K562 (cell line): ENCODE measurements around the gene CLTA. TPM values are rescaled to one million over a fixed set of nuclear protein-coding genes. Genes with fewer than 3 reads are reported as not detected.
A peak's percentile ranks its signal among the peaks of the same experiment; 100 is the strongest.

ENCODE experiments used
- ATAC-seq: fragments of 200-7000 bp; cut with Tn5 transposase; 3 replicates; pipeline ENCODE4 v1.9.1; 2020; ENCODE audit warnings: moderate library complexity
- BruUV-seq: library from RNA; stranded (reverse); fragments of 400-500 nt; replicated peaks from 2 replicates; lab custom pipeline; 2021; lab: Mats Ljungman, UMichigan
- CTCF ChIA-PET: fragments of 300-600 bp; formaldehyde crosslinking; extraction: SDS; loops from one replicate; lab custom pipeline; 2021; ENCODE audit warnings: low intra/inter-chr PET ratio; lab: Yijun Ruan, JAX
- POLR2A ChIA-PET: fragments of 300-600, 350-650 bp; sonication (Branson Sonifier 250); formaldehyde crosslinking; extraction: SDS; loops from one replicate; lab custom pipeline; 2021; ENCODE audit warnings: antibody characterized with exemption, inconsistent platforms; lab: Yijun Ruan, JAX
- DNase-seq, 4 experiments: peaks; one replicate each; pipeline versions ENCODE4 v3.0.0 to v3.0.0-alpha.2; 2011 to 2018; ENCODE audit warnings: low spot score in 3 of 4, mixed read lengths in 3 of 4; ENCODE audit errors: extremely low read depth in 1 of 4
- FAIRE-seq: peaks from 2 replicates; lab custom pipeline; 2011; peaks lifted over from hg19 to GRCh38; lab: Jason Lieb, UNC
- H2AFZ ChIP-seq: 2 replicates; pipeline ENCODE4 v1.6.0; 2011; ENCODE audit warnings: low read depth, low read length, control low read depth, inconsistent platforms
- H3K27ac ChIP-seq: fragments of 200-600 bp; 3 replicates; pipeline ENCODE4 v1.8.0; 2011; ENCODE audit warnings: low read depth, mild to moderate bottlenecking, control low read depth, inconsistent platforms, low read length, moderate library complexity, mixed read lengths; ENCODE audit errors: extremely low read depth
- H3K27me3 ChIP-seq, 2 experiments: fragments of 300-600 bp in 1 of 2; 2 replicates in 1 of 2; 3 replicates in 1 of 2; pipeline versions ENCODE4 v1.6.0 to v1.8.0; 2011; ENCODE audit warnings: inconsistent platforms in 2 of 2, low read length in 2 of 2, mild to moderate bottlenecking in 1 of 2, mixed read lengths in 1 of 2, moderate library complexity in 1 of 2; ENCODE audit not compliant: control insufficient read depth in 2 of 2, insufficient read depth in 2 of 2
- H3K36me3 ChIP-seq: fragments of 300-600 bp; 3 replicates; pipeline ENCODE4 v1.8.0; 2011; ENCODE audit warnings: mild to moderate bottlenecking, low read length, inconsistent platforms; ENCODE audit not compliant: control insufficient read depth, insufficient read depth
- H3K4me1 ChIP-seq, 2 experiments: fragments of 200-600 bp in 1 of 2; replicated peaks in 1 of 2; 2 replicates in 1 of 2; 3 replicates in 1 of 2; pipeline versions ENCODE4 v1.5.1 to v1.8.0; 2011; ENCODE audit warnings: inconsistent platforms in 2 of 2, low read length in 2 of 2, mild to moderate bottlenecking in 1 of 2, mixed read lengths in 1 of 2, moderate library complexity in 1 of 2; ENCODE audit not compliant: control insufficient read depth in 2 of 2, insufficient read depth in 2 of 2
- H3K4me2 ChIP-seq: 2 replicates; pipeline ENCODE4 v1.6.1; 2011; ENCODE audit warnings: low read length, control low read depth, inconsistent platforms, mixed read lengths; ENCODE audit not compliant: insufficient read depth
- H3K4me3 ChIP-seq: fragments of 200-600 bp; sonication (generic), shearing (Covaris generic); 2 replicates; pipeline ENCODE4 v1.5.1; 2016; ENCODE audit warnings: control low read depth, inconsistent platforms
- H3K79me2 ChIP-seq: fragments of 200-600 bp; 3 replicates; pipeline ENCODE4 v1.8.0; 2011; ENCODE audit warnings: low read length, inconsistent platforms; ENCODE audit not compliant: control insufficient read depth, insufficient read depth
- H3K9ac ChIP-seq, 2 experiments: 2 replicates each; pipeline versions ENCODE4 v1.6.0 to v1.6.1; 2011; ENCODE audit warnings: low read depth in 2 of 2, low read length in 2 of 2, control low read depth in 1 of 2, inconsistent platforms in 1 of 2, mild to moderate bottlenecking in 1 of 2, mixed read lengths in 1 of 2; ENCODE audit not compliant: insufficient read depth in 1 of 2
- H3K9me1 ChIP-seq: one replicate; pipeline ENCODE4 v1.6.0; 2011; ENCODE audit warnings: inconsistent platforms, mild to moderate bottlenecking, low read length, moderate library complexity; ENCODE audit not compliant: control insufficient read depth, insufficient read depth
- H3K9me3 ChIP-seq: replicated peaks from 2 replicates; pipeline ENCODE4 v1.5.1; 2011; ENCODE audit warnings: low read depth, low read length, inconsistent platforms; ENCODE audit not compliant: control insufficient read depth, insufficient read depth
- H4K20me1 ChIP-seq: replicated peaks from 2 replicates; pipeline ENCODE4 v1.6.1; 2011; ENCODE audit warnings: low read length, inconsistent platforms, mixed read lengths; ENCODE audit not compliant: control insufficient read depth, insufficient read depth
- BRF2 ChIP-seq: IDR thresholded peaks from 3 replicates; pipeline ENCODE4 v1.6.1; 2011; ENCODE audit warnings: borderline replicate concordance, mild to moderate bottlenecking; ENCODE audit not compliant: insufficient read length, insufficient read depth
- CHCHD3 ChIP-seq: fragments of 250-450 bp; sonication (Bioruptor Pico); IDR thresholded peaks from 2 replicates; pipeline ENCODE4 v2.1.2; 2022; ENCODE audit warnings: mild to moderate bottlenecking
- CREB3L1 ChIP-seq: fragments of 450-650 bp; IDR thresholded peaks from 2 replicates; pipeline ENCODE4 v1.6.1; 2014; ENCODE audit warnings: low read depth, mild to moderate bottlenecking, moderate library complexity, borderline replicate concordance
- CREM ChIP-seq: IDR thresholded peaks from 2 replicates; pipeline ENCODE4 v1.6.1; 2014; ENCODE audit warnings: antibody characterized with exemption, low read depth
- CTBP1 ChIP-seq: fragments of 450-650 bp; IDR thresholded peaks from 2 replicates; pipeline ENCODE4 v1.6.1; 2016; ENCODE audit warnings: borderline replicate concordance
- ESRRA ChIP-seq: fragments of 450-650 bp; IDR thresholded peaks from 2 replicates; pipeline ENCODE4 v1.6.1; 2014; ENCODE audit warnings: low read depth, mild to moderate bottlenecking, moderate library complexity, borderline replicate concordance
- GMEB1 ChIP-seq: fragments of 250-450 bp; sonication (Bioruptor Pico); IDR thresholded peaks from 2 replicates; pipeline ENCODE4 v1.4.0; 2020; ENCODE audit warnings: mild to moderate bottlenecking
- HCFC1 ChIP-seq: IDR thresholded peaks from 2 replicates; pipeline ENCODE4 v1.6.1; 2012; ENCODE audit warnings: low read depth, low read length, improper control_type of control experiment
- MCM7 ChIP-seq, 2 experiments: fragments of 450-650 bp; IDR thresholded peaks; 2 replicates each; pipeline ENCODE4 v1.6.1; 2016 to 2018
- NEUROD1 ChIP-seq: fragments of 150-350 bp; IDR thresholded peaks from 2 replicates; pipeline ENCODE4 v1.6.1; 2014; ENCODE audit warnings: borderline replicate concordance, low read length, low read depth; ENCODE audit not compliant: partially characterized antibody
- OTX1 ChIP-seq: fragments of 450-650 bp; formaldehyde crosslinking; IDR thresholded peaks from 2 replicates; pipeline ENCODE4 v1.4.0; 2022; ENCODE audit warnings: mild to moderate bottlenecking
- RAD21 ChIP-seq, 2 experiments: fragments of 250-450 bp in 1 of 2; fragments of 450-650 bp in 1 of 2; sonication (Bioruptor Pico) in 1 of 2; formaldehyde crosslinking in 1 of 2; IDR thresholded peaks in 1 of 2; conservative IDR thresholded peaks in 1 of 2; 2 replicates each; pipeline versions ENCODE4 v1.4.0 to v1.8.0; 2020 to 2022; ENCODE audit warnings: mild to moderate bottlenecking in 2 of 2, moderate library complexity in 1 of 2
- SAP30 ChIP-seq: fragments of 200-600 bp; sonication (generic); IDR thresholded peaks from 2 replicates; pipeline ENCODE4 v1.6.1; 2012; ENCODE audit warnings: borderline replicate concordance, low read depth, mild to moderate bottlenecking, moderate library complexity, low read length, control low read depth, inconsistent platforms; ENCODE audit not compliant: insufficient read depth, poor library complexity, severe bottlenecking
- SREBF1 ChIP-seq: fragments of 150-350 bp; IDR thresholded peaks from 2 replicates; pipeline ENCODE4 v1.6.1; 2014; ENCODE audit warnings: antibody characterized with exemption, low read depth, low read length, borderline replicate concordance
- ZNF3 ChIP-seq: fragments of 250-450 bp; sonication (Bioruptor Pico); IDR thresholded peaks from 2 replicates; pipeline ENCODE4 v1.5.0; 2021; ENCODE audit warnings: mild to moderate bottlenecking, moderate library complexity
- ZNF324 ChIP-seq: fragments of 250-450 bp; sonication (Bioruptor Pico); IDR thresholded peaks from 2 replicates; pipeline ENCODE4 v1.4.0; 2020; ENCODE audit warnings: mild to moderate bottlenecking
- ZNF668 ChIP-seq: fragments of 250-450 bp; sonication (Bioruptor Pico); IDR thresholded peaks from 2 replicates; pipeline ENCODE4 v1.8.0; 2022; ENCODE audit warnings: mild to moderate bottlenecking, inconsistent platforms
- WGBS: fragments of 100-300 bp; shearing (Covaris generic); methylation state at CpG from one replicate; pipeline ENCODE4 v1.1.6; 2016; ENCODE audit warnings: low coverage, mixed read lengths; ENCODE audit not compliant: insufficient coverage; ENCODE audit errors: missing lambda C conversion rate; 5-methylcytosine and 5-hydroxymethylcytosine counted together
- in situ Hi-C: fragments of 300-500 bp; cut with MboI; formaldehyde crosslinking; loops from 4 replicates; pipeline ENCODE4 v1.15.0; 2018; ENCODE audit warnings: inconsistent platforms, mixed read lengths
- intact Hi-C: fragments of 100-400 bp; cut with micrococcal nuclease; formaldehyde crosslinking; loops from 2 replicates; pipeline ENCODE4 v1.14.2; 2022
- polyA plus RNA-seq, 8 experiments: library from polyadenylated mRNA; depleted of rRNA in 4 of 8; stranded (reverse) in 5 of 8; unstranded in 3 of 8; fragments of >200 nt; fragmentation: Nextera tagmentation in 2 of 8; fragmentation: Illumina TruSeq in 1 of 8; extraction: Ambion mirVana in 2 of 8; extraction: Trizol in 1 of 8; gene quantifications; 2 replicates each; pipeline versions ENCODE4 v1.2.1 to v1.2.3, GENCODE V29; 2011 to 2014; ENCODE audit warnings: inconsistent platforms in 1 of 8, missing spikeins in 1 of 8
- total RNA-seq, 7 experiments: library from RNA; depleted of rRNA in 6 of 7; stranded (reverse); fragments of >200 nt in 6 of 7; fragmentation: Illumina TruSeq in 2 of 7; extraction: Trizol in 2 of 7; gene quantifications; 2 replicates each; pipeline versions ENCODE4 v1.2.1 to v1.2.3, GENCODE V29; 2011 to 2021; ENCODE audit warnings: low replicate concordance in 1 of 7

CLTA gene
- total and polyA plus RNA-seq, 9 of the 15 experiments (the other 6 are each of a cell fraction or from before 2014, with no cell fraction given), result 37.8 to 219 (median 144) TPM

GRCh38 chr9:36166168-36166927 is 24.4 kb upstream of the CLTA start:
- DNase-seq, result peak; percentile 81 to 91 (median 88)
- Histone ChIP-seq H3K4me3 (peak overlapping the region; percentile 22), H3K9me3 (no peaks in the 10 kb centered on the region), H3K79me2 (no peaks in the 10 kb centered on the region), H3K9me1 (no peaks in the 10 kb centered on the region), H3K36me3 (no peaks in the 10 kb centered on the region), H3K27ac (no peak overlapping the region), H4K20me1 (no peaks in the 10 kb centered on the region), H3K4me2 (peak overlapping the region; percentile 57), H3K9ac (peak overlapping the region in 1 of 2 experiments; percentile 17; a peak in 1 of 4 replicates), H3K27me3 (peaks cover 0 to 13% of the 10 kb centered on the region in 2 experiments; a peak in 2 of 5 replicates), H3K4me1 (peaks cover 5 to 22% of the 10 kb centered on the region in 2 experiments; a peak in 4 of 5 replicates), H2AFZ (peak overlapping the region; percentile 47; the same call in 1 of the 2 replicates)
- peak; percentile 95 for ATAC-seq
- FAIRE-seq, result peak; percentile 32
- ChIA-PET POLR2A (interaction anchor here (0.6 to 1.3 kb wide), 5 partner anchors 9 to 1820 kb away, joined by 3 to 5 read pairs (median 3); partner anchors contain the start of gene CLTA), CTCF (interaction anchor here (0.6 to 2.5 kb wide), 5 partner anchors 61 to 1411 kb away, joined by 3 to 13 read pairs (median 3); no protein-coding TSS in a partner anchor)
- in situ Hi-C loops, result loop anchor here (5.0 kb wide), 1 partner anchor 64 kb away; no protein-coding TSS in a partner anchor
- intact Hi-C loops, result loop anchor here (1.0 to 5.0 kb wide), 3 partner anchors 63 to 209 kb away; partner anchors contain the start of gene OR2S2
- 6% methylated on average over 30 of the region's 58 CpGs for WGBS
- BruUV-seq, result no TSS peak
- TF ChIP-seq RAD21 (CRISPR knock-in tag; conservative IDR thresholded peaks at IDR 0.05 in 1 of 2, IDR thresholded peaks at IDR 0.05 in 1 of 2) (peak; percentile 59 to 76), ZNF324 (CRISPR knock-in tag) (no peak), CREB3L1 (no peak), SAP30 (no peak), GMEB1 (CRISPR knock-in tag) (no peak), ESRRA (peak; percentile 76; the same call in 1 of the 2 replicates), ZNF668 (CRISPR knock-in tag) (no peak), CREM (0 out of 2 replicates have a peak, but pooled peaks have one; percentile 11), CHCHD3 (no peak), BRF2 (no peak), OTX1 (CRISPR knock-in tag) (no peak), MCM7 (IDR thresholded peaks at IDR 0.05) (no peak), HCFC1 (no peak), CTBP1 (peak; percentile 49; the same call in 1 of the 2 replicates), SREBF1 (no peak), NEUROD1 (no peak), ZNF3 (CRISPR knock-in tag) (no peak)
